ENCODE data around the gene ZNF516. TPM values are rescaled to one million over a fixed set of nuclear protein-coding genes. Genes with fewer than 3 reads are reported as not detected.
"Not testable (repeated sequence)": the region's sequence is repeated elsewhere in the genome, so short reads cannot be mapped to it uniquely, and the experiment has no call there.

ZNF516 gene
- total RNA-seq, result 10 to 100 TPM in 1 of 2 donors, 1 to 10 TPM in 1; 3.7 to 22.8 TPM

GRCh38 chr18:76495006-76495370, at the start of gene ZNF516:
Gene ZNF516 (minus strand): TSS chr18:76495242. CDS start chr18:76443054, 52,188 bp downstream.
- Mint-ChIP-seq H3K36me3 (ENCODE audit: low read depth) (peaks cover 18% of the 10 kb centered on the region), H3K27me3 (no peaks in the 10 kb centered on the region)

GRCh38 chr18:76538846-76539245, 43.8 kb upstream of the ZNF516 start:
- H3K27me3 Mint-ChIP-seq, result peaks cover 20% of the 10 kb centered on the region
- ATAC-seq (replicated peaks), result no peak
- no peak overlapping the region for H3K27ac Mint-ChIP-seq
- H3K4me3 Mint-ChIP-seq, result no peak overlapping the region
- H3K9me3 Mint-ChIP-seq, result no peaks in the 10 kb centered on the region
- no peaks in the 10 kb centered on the region for H3K4me1 Mint-ChIP-seq
- no peaks in the 10 kb centered on the region for H3K36me3 Mint-ChIP-seq (ENCODE audit: low read depth)

More at GRCh38 chr18:76495006-76495370, at the start of gene ZNF516:
- Mint-ChIP-seq H3K4me3 (peak within 1 kb of the TSS; percentile 89), H3K4me1 (peaks cover 8% of the 10 kb centered on the region), H3K9me3 (no peaks in the 10 kb centered on the region), H3K27ac (peak within 1 kb of the TSS; percentile 81)
- peak; percentile 28 for ATAC-seq (replicated peaks)

GRCh38 chr18:76537621-76538020, 42.6 kb upstream of the ZNF516 start:
- no peak overlapping the region for H3K4me3 Mint-ChIP-seq
- H3K4me1 Mint-ChIP-seq, result no peaks in the 10 kb centered on the region
- ATAC-seq (replicated peaks), result no peak
- no peaks in the 10 kb centered on the region for H3K36me3 Mint-ChIP-seq (ENCODE audit: low read depth)
- no peaks in the 10 kb centered on the region for H3K9me3 Mint-ChIP-seq
- no peak overlapping the region for H3K27ac Mint-ChIP-seq
- H3K27me3 Mint-ChIP-seq, result peaks cover 18% of the 10 kb centered on the region

GRCh38 chr18:76536593-76536992, 41.6 kb upstream of the ZNF516 start:
- H3K27me3 Mint-ChIP-seq, result peaks cover 16% of the 10 kb centered on the region
- H3K9me3 Mint-ChIP-seq; H3K36me3 Mint-ChIP-seq (ENCODE audit: low read depth); H3K27ac Mint-ChIP-seq; H3K4me1 Mint-ChIP-seq; ATAC-seq (replicated peaks); H3K4me3 Mint-ChIP-seq: not testable (repeated sequence)

GRCh38 chr18:76532875-76533274, 37.8 kb upstream of the ZNF516 start:
- no peak overlapping the region for H3K27ac Mint-ChIP-seq
- H3K36me3 Mint-ChIP-seq (ENCODE audit: low read depth), result no peaks in the 10 kb centered on the region
- no peak overlapping the region for H3K4me3 Mint-ChIP-seq
- ATAC-seq (replicated peaks), result no peak
- peaks cover 8% of the 10 kb centered on the region for H3K27me3 Mint-ChIP-seq
- H3K4me1 Mint-ChIP-seq, result peaks cover 7% of the 10 kb centered on the region
- no peaks in the 10 kb centered on the region for H3K9me3 Mint-ChIP-seq

GRCh38 chr18:76530846-76531245, 35.8 kb upstream of the ZNF516 start:
- no peak overlapping the region for H3K27ac Mint-ChIP-seq
- no peak for ATAC-seq (replicated peaks)
- no peaks in the 10 kb centered on the region for H3K9me3 Mint-ChIP-seq
- H3K4me1 Mint-ChIP-seq, result peaks cover 7% of the 10 kb centered on the region
- H3K27me3 Mint-ChIP-seq, result peaks cover 19% of the 10 kb centered on the region
- H3K4me3 Mint-ChIP-seq, result no peak overlapping the region
- H3K36me3 Mint-ChIP-seq (ENCODE audit: low read depth), result no peaks in the 10 kb centered on the region

GRCh38 chr18:76530391-76530790, 35.3 kb upstream of the ZNF516 start:
- ATAC-seq (replicated peaks), result no peak
- H3K4me3 Mint-ChIP-seq, result no peak overlapping the region
- no peaks in the 10 kb centered on the region for H3K36me3 Mint-ChIP-seq (ENCODE audit: low read depth)
- H3K9me3 Mint-ChIP-seq, result no peaks in the 10 kb centered on the region
- H3K4me1 Mint-ChIP-seq, result peaks cover 7% of the 10 kb centered on the region
- peaks cover 20% of the 10 kb centered on the region for H3K27me3 Mint-ChIP-seq
- H3K27ac Mint-ChIP-seq, result no peak overlapping the region

- Mint-ChIP-seq H3K4me3 (peak overlapping the region; percentile 74), H3K27ac (peak overlapping the region; percentile 58), H3K4me1 (peaks cover 7% of the 10 kb centered on the region), H3K36me3 (ENCODE audit: low read depth) (no peaks in the 10 kb centered on the region), H3K27me3 (peaks cover 25% of the 10 kb centered on the region), H3K9me3 (no peaks in the 10 kb centered on the region)
- ATAC-seq (replicated peaks), result no peak
Observed at GRCh38 chr18:76529433-76529811, 34.4 kb upstream of the ZNF516 start.

GRCh38 chr18:76528477-76529432, 33.7 kb upstream of the ZNF516 start:
- ATAC-seq (replicated peaks), result peak; percentile 71
- H3K4me1 Mint-ChIP-seq, result peaks cover 7% of the 10 kb centered on the region
- peak overlapping the region; percentile 58 for H3K27ac Mint-ChIP-seq
- peak overlapping the region; percentile 74 for H3K4me3 Mint-ChIP-seq
- no peaks in the 10 kb centered on the region for H3K36me3 Mint-ChIP-seq (ENCODE audit: low read depth)
- H3K27me3 Mint-ChIP-seq, result peaks cover 25% of the 10 kb centered on the region
- H3K9me3 Mint-ChIP-seq, result no peaks in the 10 kb centered on the region

GRCh38 chr18:76525911-76526310, 30.9 kb upstream of the ZNF516 start:
- no peak for ATAC-seq (replicated peaks)
- no peak overlapping the region for H3K4me3 Mint-ChIP-seq
- H3K36me3 Mint-ChIP-seq (ENCODE audit: low read depth), result no peaks in the 10 kb centered on the region
- peaks cover 28% of the 10 kb centered on the region for H3K27me3 Mint-ChIP-seq
- no peaks in the 10 kb centered on the region for H3K9me3 Mint-ChIP-seq
- H3K4me1 Mint-ChIP-seq, result peaks cover 7% of the 10 kb centered on the region
- no peak overlapping the region for H3K27ac Mint-ChIP-seq

- Mint-ChIP-seq H3K4me1 (peaks cover 7% of the 10 kb centered on the region), H3K36me3 (ENCODE audit: low read depth) (no peaks in the 10 kb centered on the region), H3K9me3 (no peaks in the 10 kb centered on the region), H3K27me3 (peaks cover 28% of the 10 kb centered on the region), H3K27ac (no peak overlapping the region), H3K4me3 (peak overlapping the region; percentile 31)
- no peak for ATAC-seq (replicated peaks)
Observed at GRCh38 chr18:76524900-76525698, 30.1 kb upstream of the ZNF516 start.

GRCh38 chr18:76524477-76524876, 29.4 kb upstream of the ZNF516 start:
- peaks cover 28% of the 10 kb centered on the region for H3K27me3 Mint-ChIP-seq
- no peaks in the 10 kb centered on the region for H3K9me3 Mint-ChIP-seq
- H3K36me3 Mint-ChIP-seq (ENCODE audit: low read depth), result no peaks in the 10 kb centered on the region
- H3K4me1 Mint-ChIP-seq, result peaks cover 7% of the 10 kb centered on the region
- H3K4me3 Mint-ChIP-seq, result no peak overlapping the region
- H3K27ac Mint-ChIP-seq, result no peak overlapping the region
- ATAC-seq (replicated peaks), result no peak

- no peak for ATAC-seq (replicated peaks)
- no peaks in the 10 kb centered on the region for H3K36me3 Mint-ChIP-seq (ENCODE audit: low read depth)
- no peak overlapping the region for H3K27ac Mint-ChIP-seq
- H3K4me1 Mint-ChIP-seq, result peaks cover 8% of the 10 kb centered on the region
- no peak overlapping the region for H3K4me3 Mint-ChIP-seq
- H3K9me3 Mint-ChIP-seq, result no peaks in the 10 kb centered on the region
- peaks cover 31% of the 10 kb centered on the region for H3K27me3 Mint-ChIP-seq
Observed at GRCh38 chr18:76522551-76522950, 27.5 kb upstream of the ZNF516 start.

GRCh38 chr18:76522122-76522503, 27.1 kb upstream of the ZNF516 start:
- ATAC-seq (replicated peaks), result no peak
- Mint-ChIP-seq H3K27ac (no peak overlapping the region), H3K4me1 (peaks cover 8% of the 10 kb centered on the region), H3K27me3 (peaks cover 34% of the 10 kb centered on the region), H3K4me3 (no peak overlapping the region), H3K36me3 (ENCODE audit: low read depth) (no peaks in the 10 kb centered on the region), H3K9me3 (no peaks in the 10 kb centered on the region)

Data from activated T-helper 17 cell treated with anti-CD3 and anti-CD28 coated beads, Interleukin-2, amount 50 U/mL, for 72 hours (primary cell).